ENCODE measurements around the gene EMSY.

- TF ChIP-seq POLR2AphosphoS5 (IDR thresholded peaks at IDR 0.05) (no peak), POLR2A (IDR thresholded peaks at IDR 0.05) (no peak)
- TF ChIP-seq, protein P1, sequence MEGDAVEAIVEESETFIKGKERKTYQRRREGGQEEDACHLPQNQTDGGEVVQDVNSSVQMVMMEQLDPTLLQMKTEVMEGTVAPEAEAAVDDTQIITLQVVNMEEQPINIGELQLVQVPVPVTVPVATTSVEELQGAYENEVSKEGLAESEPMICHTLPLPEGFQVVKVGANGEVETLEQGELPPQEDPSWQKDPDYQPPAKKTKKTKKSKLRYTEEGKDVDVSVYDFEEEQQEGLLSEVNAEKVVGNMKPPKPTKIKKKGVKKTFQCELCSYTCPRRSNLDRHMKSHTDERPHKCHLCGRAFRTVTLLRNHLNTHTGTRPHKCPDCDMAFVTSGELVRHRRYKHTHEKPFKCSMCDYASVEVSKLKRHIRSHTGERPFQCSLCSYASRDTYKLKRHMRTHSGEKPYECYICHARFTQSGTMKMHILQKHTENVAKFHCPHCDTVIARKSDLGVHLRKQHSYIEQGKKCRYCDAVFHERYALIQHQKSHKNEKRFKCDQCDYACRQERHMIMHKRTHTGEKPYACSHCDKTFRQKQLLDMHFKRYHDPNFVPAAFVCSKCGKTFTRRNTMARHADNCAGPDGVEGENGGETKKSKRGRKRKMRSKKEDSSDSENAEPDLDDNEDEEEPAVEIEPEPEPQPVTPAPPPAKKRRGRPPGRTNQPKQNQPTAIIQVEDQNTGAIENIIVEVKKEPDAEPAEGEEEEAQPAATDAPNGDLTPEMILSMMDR (IDR thresholded peaks at IDR 0.05): no peak
Observed at GRCh38 chr11:76592025-76592914, 147.5 kb downstream of the EMSY start.
